Middle frontal gyrus (tissue), 1 donor: Measurements from ENCODE around the gene OTC.

Source experiments
- DNase-seq: peaks from one replicate; pipeline ENCODE4 v3.0.0-alpha.2; 2015; ENCODE audit warnings: low spot score; ENCODE audit errors: extremely low spot score

The OTC gene

DNA sequence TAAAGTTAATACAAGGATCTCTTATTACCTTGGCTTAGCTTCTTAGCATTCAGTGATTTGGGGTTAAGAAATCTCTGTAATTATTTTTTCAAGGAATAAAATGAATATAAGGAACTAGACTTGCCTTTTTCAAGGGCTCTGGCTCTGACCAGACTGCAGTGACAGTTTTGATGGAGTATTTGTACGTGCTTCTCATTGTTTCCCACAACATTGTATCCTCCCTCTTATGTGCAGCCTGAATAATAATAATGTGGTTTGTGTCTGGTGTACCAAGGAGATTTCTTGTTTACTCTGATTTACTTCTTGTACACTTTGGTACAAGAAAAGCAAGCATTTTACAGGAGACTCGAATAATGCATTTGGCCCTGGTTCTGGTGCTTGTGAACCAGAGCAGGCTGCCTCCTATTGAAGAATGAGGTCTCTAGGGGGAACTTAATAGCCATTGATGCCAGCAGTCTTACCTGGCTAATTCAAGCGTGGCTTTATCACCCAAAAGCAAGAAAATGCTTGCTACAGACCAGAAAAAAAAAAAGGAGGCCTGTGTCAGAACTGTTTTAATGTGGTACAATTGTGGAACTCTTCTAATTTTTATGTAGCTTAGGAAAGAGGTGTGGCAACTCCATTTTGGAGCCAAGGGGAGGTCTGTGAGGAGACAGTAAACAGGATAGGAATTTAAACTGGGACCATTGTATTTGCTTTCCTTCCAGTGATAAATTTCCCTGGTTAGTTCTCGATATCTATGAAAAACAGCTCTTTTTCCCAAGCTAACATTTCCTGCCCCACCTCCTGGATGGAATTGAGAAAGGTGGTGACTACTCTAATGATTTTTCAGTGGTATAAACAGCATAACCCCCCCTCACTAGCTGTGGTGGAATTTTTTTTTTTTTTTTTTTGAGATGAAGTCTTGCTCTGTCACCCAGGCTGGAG, 5.6 kb downstream of the OTC start:
- no peak for DNase-seq

DNA sequence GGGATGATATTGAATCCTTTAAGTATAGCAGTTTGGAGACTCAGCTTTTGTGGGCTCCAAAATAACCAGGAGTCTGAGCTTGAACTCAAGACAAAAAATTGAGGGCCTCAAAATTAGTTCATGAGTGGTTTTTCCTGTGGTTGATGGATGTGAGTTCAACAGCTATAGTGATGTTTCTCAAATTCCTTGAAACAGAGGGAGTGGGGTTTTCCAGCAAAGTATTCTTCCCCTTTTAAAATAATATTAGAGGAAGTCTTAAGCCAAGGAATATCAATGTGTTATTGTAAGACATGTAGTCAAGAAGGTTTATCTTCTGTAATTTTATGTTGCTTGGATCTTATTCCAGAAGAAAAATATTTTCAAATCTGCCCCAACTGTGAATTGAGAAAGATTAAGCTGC, 10.6 kb downstream of the OTC start:
- no peak for DNase-seq

DNA sequence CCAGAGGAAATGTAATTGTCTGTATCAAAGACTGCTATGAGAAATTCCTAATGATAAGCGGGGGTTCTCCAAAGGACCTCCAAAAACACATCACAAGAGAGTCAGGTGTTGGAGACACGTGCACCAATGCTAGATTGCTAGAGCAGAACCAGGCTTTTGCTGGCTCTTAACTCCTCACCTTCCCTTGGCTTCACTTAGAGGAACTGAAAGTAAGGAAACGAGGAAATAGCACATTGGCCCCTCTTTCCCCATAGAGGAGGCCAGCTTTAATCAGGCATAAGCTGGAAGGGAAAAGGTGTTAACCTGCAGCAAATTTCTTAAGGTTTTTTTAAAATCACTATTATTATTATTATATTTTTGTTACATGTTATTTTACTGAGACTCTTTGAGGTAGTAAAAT, 13.6 kb downstream of the OTC start:
- no peak for DNase-seq

DNA sequence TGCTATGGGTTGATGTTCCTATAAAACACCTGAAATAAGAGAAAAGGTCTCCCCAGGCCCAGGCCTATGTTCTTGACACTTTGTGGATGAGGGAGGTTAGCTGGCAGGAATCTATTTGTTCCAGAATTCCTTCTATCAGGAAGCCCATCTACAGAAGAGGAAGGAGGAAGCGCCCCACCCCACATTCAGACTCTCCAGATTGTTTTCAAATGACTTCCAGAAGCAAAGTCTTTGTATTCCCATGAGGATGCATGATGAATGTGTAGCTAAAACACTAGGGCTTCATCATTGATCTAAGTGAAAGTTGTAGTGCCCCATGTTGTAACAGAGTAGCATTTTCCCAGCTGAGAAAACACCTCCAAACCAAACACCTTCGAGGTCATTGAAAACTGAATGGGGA, 16.4 kb downstream of the OTC start:
- no peak for DNase-seq

DNA sequence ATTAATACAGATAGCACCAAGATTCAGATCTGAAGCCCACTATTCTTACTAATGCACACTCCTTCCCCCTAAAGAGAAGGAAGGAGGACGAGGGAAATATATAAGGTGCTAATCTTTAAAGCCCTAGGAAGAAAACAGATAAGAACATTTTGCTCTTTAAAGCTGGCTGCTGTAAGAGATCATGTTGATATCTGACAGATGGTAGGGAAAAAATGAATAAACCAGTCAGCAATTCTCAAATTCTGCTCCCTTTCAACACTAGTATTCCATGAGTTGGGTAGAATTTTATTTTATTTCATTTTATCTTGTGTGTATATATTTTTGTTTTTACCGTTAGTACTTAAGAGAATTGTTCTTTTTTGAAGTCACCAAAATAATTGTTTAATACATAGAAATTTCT, 19.2 kb downstream of the OTC start:
- DNase-seq, result no peak

DNA sequence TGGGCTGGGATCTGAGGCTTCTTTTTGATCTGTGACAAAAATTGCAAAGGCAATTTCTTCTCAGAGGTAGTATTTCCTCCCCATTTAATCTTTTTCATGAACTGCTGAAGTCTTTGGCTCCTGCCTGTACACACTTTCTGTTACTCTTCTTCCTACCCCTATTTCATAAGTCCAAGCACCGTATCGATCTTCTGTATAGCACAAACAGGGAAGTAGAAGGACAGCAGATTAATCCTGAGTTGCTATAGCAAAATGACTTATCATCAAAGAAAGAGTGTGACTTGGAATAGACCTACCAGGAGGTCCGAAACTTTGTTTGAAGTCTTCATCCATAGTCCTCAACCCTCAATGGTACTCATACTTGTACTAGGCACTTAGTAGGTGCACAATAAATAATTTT, 22.0 kb downstream of the OTC start:
- no peak for DNase-seq

DNA sequence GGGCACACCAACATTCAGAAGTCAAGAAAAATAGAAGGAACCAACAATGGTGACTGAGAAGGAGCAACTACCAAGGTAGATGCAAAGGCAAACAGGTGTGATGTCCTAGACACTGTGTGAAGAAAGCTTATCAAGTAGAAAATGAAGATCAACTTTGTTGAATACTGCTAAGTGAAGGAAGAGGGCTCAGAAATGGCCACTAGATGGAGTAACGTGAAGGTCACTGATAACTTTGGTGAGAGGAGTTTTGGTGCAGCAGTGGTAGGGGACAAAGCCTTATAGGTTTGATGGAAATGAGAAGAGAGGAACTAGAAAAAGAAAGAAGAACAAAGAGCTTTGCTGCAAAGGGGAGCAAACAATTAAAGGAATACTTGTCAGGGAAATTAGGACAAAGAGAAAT, 23.5 kb downstream of the OTC start:
- DNase-seq, result no peak

DNA sequence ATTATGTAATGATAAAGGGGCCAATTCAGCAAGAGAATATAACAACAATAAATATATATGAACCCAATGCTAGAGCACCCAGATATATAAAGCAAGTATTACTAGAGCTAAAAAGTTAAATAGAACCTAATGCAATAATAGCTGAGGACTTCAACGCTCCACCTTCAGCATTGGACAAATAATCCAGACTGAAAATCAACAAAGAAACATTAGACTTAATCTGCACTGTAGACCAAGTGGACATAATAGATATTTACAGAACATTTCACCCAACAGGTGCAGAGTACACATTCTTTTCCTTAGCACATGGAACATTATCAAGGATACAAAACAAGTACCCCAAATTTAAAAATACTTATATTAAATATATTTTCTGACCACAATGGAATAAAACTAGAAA, 24.3 kb downstream of the OTC start:
- DNase-seq, result no peak

DNA sequence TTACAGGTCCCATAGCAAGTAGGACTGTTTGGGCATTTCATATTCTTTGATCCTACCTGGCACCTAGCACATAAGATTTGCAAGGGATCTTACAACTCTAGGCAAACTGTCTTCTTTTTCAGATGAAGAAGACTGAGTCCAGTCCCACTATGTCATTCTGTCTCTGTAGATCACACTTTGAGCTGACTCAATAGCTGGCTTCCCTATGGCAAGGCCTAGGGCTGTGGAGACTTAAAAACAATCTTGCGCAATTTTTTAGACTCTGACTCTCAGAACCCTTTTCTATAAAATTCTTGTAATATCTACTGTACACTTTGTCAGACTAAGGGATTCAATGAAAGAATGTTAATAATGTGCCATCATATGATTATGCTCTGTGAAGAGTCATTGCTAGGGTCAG, 26.7 kb downstream of the OTC start:
- DNase-seq, result no peak

DNA sequence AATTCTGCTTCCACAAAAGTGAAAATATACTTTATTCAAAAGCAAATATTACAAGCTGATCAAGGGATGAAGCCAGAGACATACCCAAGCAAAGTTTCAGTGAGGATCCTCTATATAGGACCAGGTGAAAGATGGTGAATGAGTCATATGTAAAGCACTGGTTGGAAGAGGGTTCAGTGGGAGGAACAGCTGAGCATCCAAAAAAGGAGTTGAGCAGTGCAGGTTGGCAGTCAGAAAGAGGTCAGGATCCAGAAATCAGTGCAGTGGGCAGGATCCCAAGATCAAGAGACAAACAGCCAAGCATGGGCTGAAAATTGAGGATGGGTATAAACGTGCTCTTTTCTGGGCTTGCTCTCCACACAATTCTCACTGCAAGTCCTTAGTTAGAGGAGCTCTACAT, 30.3 kb downstream of the OTC start:
- DNase-seq, result no peak

DNA sequence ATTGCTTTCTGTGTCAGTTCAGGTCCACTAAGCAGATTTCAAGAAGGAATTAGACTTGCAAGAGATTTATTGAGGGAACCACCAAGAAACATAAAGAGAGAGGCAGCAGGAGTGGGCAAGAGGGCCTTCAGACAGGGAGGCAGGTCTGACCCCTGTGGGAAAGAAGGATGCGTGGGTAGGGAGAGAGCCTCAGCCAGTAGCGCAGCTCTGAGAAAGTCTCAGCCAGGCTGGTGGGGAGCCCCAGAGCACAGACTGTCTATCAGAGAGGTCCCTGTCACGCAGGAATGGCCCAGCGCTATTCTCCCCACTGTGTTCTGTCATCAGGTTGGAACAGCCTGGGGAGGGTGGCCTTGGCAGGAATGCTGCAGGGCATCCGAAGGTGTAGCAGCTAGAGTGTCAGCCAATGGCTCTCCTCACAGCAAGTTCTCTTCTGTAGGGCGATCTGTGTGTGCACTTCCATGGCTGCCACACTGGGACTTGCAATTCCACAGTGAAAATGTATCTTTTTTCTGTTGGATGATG, 48.0 kb downstream of the OTC start:
- DNase-seq, result no peak

DNA sequence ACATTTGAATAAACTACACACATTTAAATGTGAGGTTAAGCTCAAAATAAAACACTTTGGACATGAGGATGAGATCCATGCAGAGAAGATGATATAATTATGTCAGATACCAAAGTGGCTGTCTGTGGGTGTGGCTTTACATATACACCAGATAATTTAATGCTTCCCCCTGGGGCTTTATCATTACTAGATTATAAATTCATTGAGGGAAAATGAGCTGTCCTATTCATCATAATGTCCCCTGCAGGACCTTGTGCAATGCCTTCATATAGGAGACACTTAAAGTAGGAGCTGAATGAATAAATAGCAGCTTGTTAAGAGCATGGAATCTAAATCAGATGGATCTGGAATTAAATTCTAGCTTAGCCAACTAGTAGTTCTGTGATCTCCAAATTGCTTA, 49.7 kb downstream of the OTC start:
- no peak for DNase-seq

DNA sequence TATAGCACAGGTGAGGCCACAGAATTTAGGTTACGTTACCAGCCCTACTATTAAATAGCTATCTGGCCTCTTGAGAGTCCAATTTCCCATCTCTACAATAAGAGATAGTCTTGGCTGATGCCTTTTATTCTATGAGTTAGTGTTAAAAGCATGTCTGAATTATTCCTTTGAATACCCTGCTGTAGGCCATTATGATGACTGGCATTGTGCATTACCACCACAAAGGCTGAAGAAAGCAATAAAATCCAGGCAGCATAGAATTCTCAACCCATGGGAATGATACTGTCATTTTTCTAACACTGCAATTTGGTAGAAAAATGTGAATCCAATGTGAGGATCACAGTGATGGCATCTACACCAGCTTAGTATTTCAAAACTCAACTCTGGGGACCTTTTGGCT, 51.4 kb downstream of the OTC start:
- no peak for DNase-seq

DNA sequence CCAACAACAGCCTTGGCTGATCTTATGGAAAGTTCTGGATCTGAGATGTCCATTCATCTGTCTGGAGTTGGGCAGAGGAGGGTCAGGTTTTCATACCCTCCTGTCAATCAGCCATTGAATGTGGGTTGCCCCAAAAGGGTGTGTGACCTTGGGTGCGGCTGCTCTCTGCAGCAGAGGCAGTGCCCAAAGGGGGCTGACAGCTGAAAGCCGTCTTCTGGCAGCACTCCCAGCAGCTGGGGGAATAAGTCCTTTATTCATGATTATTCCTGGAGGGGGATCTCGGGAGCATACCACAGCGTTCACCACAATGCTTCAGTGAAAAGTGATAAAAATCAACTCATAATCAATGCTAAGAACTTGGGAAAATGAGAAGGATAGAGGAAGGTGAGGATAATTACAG, 54.7 kb downstream of the OTC start:
- DNase-seq, result no peak

DNA sequence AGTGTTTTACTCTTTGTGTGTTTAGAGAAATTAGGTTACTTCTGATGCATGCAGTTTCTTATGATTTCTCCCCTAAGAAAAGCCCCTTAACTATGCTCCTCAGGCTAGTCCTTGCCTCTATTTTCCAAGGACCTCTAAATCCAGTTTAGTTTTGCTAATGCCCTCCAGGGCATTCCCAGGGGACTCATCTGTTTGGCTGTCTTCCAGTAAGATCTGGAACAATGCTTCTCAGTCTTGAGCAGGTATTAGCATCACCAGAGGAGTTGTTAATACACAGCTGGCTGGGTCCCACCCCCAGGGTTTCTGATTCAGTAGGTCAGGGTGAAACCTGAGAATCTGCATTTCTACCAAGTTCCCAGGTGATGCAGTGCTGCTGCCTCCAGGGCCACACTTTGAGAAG, 56.9 kb downstream of the OTC start:
- DNase-seq, result no peak

DNA sequence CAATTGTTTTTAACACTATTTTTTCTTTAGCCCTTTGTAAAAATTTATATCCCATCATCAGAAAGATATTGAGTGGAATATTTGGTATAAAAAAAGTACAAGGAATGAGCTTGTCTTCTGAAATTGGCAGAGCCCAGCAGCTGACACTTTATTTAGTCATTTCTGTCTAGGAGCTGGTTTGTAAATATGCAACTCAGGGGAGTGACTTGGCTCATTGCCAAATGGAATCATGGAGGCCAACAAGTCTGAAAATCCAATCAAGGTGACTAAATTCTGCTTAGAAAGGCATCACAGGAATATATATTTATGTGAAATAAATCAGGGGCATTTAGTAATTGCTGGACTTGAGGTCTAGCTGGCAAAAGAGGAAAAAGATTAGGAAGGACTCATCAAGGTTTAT, 74.4 kb downstream of the OTC start:
- no peak for DNase-seq

DNA sequence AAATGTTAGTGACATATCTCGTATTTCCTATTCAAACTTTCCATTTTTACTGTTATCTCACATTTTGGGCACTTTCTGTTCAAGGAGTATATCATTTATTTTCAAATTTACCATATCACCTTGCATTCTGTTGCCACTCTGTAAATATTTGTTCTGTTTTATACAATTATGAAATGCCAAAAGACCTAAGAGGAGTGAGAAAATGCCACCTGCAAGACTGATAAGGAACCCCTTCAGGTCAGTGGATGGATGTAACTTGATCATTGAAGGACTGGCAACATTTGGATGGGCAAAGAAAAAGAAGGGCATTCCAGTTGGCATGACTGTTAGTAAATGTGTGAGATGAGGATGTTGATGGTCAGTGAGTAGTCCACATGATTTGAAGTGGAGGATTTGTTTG, 79.1 kb downstream of the OTC start:
- DNase-seq, result no peak

DNA sequence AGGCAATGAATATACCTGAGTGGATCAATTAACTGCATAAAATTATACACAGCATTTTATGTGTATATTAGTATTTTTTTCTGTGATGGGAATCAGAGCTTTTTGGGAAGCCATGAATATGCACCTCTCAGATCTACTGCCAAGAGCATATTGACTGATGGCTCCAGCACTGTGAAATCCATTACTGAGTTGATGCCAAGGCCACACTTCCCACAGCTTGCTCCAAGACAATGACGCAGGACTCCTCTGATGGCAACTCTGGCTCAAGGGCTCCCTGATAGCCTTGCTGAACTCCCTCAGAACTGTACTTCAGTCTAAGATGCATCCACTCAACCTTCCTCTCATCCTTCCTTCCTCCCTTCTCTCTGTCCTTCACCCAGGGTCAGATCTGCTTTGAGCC, 82.7 kb downstream of the OTC start:
- DNase-seq, result no peak

DNA sequence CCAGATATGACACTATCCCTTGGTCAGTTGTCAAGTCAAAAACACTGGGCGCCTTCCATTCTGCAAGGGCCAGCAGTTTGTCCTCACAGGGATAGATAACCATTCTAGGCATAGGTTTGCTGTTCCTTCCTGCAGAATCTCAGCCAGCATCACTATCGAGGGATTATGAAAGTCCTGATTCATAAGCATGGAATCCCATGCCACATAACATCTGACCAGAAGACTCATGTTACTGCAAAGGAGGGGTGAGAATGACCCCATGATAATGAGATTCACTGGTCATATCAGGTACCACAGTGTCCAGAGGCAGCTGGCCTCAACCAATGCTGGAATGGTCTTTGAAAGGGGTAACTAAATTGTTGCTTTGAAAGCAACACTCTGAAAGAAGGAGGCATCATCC, 84.7 kb downstream of the OTC start:
- no peak for DNase-seq

DNA sequence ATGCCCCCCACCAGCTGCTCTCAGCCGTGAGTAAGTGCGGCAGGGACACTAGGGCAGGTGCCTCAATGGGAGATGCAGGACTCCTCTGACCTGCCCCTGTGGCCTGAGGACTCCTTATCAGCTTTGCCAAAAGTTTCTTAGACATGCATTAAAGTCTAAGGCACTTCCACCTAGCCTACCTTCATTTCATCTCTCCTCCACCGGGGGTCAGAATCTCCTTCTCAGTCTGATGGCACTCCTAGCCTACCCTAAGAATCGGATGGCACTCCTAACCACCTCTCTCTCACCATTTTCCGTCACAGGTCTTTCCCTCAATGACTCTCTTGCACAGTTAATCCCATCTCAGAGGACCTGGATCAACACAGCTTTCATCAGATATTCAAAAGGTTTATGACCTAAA, 85.9 kb downstream of the OTC start:
- no peak for DNase-seq

DNA sequence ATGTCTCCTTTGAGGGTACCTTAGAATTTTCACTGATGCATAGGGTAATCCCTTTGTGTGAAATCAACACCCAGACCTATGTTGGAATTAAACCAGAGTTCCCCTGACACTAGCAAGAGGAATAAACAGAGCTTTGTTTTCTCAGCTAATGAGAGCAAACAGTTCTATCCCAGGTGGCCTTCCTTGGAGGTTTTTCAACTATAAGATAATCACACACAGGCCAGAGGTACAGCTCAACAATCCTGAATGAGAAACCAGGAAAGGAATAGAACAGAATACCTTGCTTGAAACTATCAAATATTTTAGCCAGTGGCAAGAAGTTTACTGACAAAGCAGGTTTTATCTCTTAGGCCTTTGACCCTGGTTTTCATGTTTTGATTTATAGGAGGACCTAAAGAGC, 100.2 kb downstream of the OTC start:
- DNase-seq, result no peak

DNA sequence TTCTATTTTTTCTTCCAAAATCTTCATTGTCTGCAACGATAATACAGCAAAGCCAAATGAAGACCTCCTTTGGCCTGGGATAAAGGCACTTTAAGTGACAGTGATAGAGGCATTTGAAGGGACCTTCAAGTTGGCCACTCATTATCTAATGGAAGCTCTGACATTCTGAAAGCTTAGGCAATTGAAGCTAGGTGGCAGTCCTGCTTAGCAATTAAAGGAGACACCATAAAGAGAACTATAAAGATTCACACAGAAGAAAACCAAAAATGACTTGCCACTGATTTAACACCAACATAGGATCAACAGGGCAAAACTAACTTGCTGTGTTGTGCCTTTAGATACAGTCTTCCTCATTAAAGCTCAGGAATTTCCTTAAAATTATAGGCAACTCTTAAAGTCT, 105.7 kb downstream of the OTC start:
- no peak for DNase-seq

DNA sequence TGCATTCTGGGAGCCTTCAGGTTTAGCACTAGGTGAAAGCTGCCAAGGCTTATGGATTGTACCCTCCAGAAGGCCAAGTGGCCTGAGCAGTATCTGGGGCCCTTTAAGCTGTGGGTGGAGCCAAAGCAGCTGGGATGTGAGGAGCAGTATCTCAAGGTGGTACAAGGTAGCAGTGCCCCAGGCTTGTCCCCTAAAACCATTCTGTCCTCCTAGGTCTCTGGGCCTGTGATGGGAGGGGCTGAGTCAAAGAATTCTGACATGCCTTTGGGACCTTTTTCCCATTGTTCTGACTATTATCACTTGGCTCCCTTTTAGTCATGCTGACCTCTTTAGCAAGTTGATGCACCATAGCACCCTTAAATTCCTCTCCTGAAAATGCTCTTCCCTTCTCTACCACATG, 109.9 kb downstream of the OTC start:
- DNase-seq, result no peak
